B cell (primary cell): ENCODE measurements around the gene SAXO1. TPM values are rescaled to one million over a fixed set of nuclear protein-coding genes. Genes with fewer than 3 reads are reported as not detected.
"Not testable (repeated sequence)": the region's sequence is repeated elsewhere in the genome, so short reads cannot be mapped to it uniquely, and the experiment has no call there.

Experiments used
- ATAC-seq: fragments of 200-7000 bp; cut with Tn5 transposase; one replicate; pipeline ENCODE4 v1.10.0; 2021; ENCODE audit warnings: low read depth, mild to moderate bottlenecking, moderate number of reproducible peaks, moderate library complexity
- CTCF ChIA-PET: fragments of 350-600 bp; sonication (Branson Sonifier 250); formaldehyde crosslinking; loops from one replicate; lab custom pipeline; 2021; ENCODE audit warnings: antibody characterized with exemption, inconsistent platforms; lab: Charles Lee
- POLR2A ChIA-PET: fragments of 350-600 bp; sonication (Branson Sonifier 250); formaldehyde crosslinking; loops from one replicate; lab custom pipeline; 2021; ENCODE audit warnings: antibody characterized with exemption; lab: Charles Lee
- DNase-seq: peaks from one replicate; pipeline ENCODE4 v3.0.0; 2013
- H2AFZ ChIP-seq: 2 replicates; pipeline ENCODE4 v1.6.1; 2012; ENCODE audit warnings: mild to moderate bottlenecking, low read depth, low read length; ENCODE audit not compliant: insufficient read depth, poor library complexity, severe bottlenecking
- H3K27ac ChIP-seq, 2 donors: 1 replicate in 1 of 2; 2 replicates in 1 of 2; pipeline ENCODE4 v1.5.1; 2012 to 2013; ENCODE audit warnings: low read length in 2 of 2, mild to moderate bottlenecking in 2 of 2, moderate library complexity in 1 of 2
- H3K27me3 ChIP-seq, 4 experiments: fragments of 200-600 bp in 1 of 4; sonication (generic) in 1 of 4; replicated peaks in 1 of 4; 1 replicate in 2 of 4; 2 replicates in 2 of 4; pipeline versions ENCODE4 v1.6.1 to v1.7.0; 2013 to 2016; ENCODE audit warnings: low read length in 3 of 4, mild to moderate bottlenecking in 2 of 4, mixed read lengths in 1 of 4, moderate library complexity in 1 of 4; ENCODE audit not compliant: insufficient read depth in 4 of 4, control insufficient read depth in 3 of 4; ENCODE audit errors: control extremely low read depth in 1 of 4
- H3K36me3 ChIP-seq, 2 experiments: replicated peaks in 1 of 2; 1 replicate in 1 of 2; 2 replicates in 1 of 2; pipeline versions ENCODE4 v1.6.1 to v1.7.1; 2013; ENCODE audit warnings: low read length in 1 of 2; ENCODE audit not compliant: insufficient read depth in 2 of 2, control insufficient read depth in 1 of 2; ENCODE audit errors: control extremely low read depth in 1 of 2, extremely low read depth in 1 of 2
- H3K4me1 ChIP-seq, 2 donors: fragments of 200-600 bp in 1 of 2; sonication (generic) in 1 of 2; 1 replicate in 1 of 2; 2 replicates in 1 of 2; pipeline versions ENCODE4 v1.5.1 to v1.6.1; 2013 to 2017; ENCODE audit warnings: low read length in 2 of 2; ENCODE audit not compliant: control insufficient read depth in 2 of 2, insufficient read depth in 2 of 2
- H3K4me2 ChIP-seq: replicated peaks from 2 replicates; pipeline ENCODE3; 2012; ENCODE audit warnings: mild to moderate bottlenecking, low read depth, low read length; ENCODE audit not compliant: poor library complexity, severe bottlenecking
- H3K4me3 ChIP-seq, 5 experiments: fragments of 200-600 bp in 1 of 5; sonication (generic) in 1 of 5; 1 replicate in 3 of 5; 2 replicates in 2 of 5; pipeline versions ENCODE4 v1.5.1 to v1.7.0; 2011 to 2016; ENCODE audit warnings: low read length in 4 of 5, mild to moderate bottlenecking in 4 of 5, low read depth in 2 of 5, control low read depth in 1 of 5, moderate library complexity in 1 of 5; ENCODE audit not compliant: insufficient read depth in 1 of 5; ENCODE audit errors: control extremely low read depth in 1 of 5, extremely low read depth in 1 of 5
- H3K79me2 ChIP-seq: fragments of 200-600 bp; sonication (generic); one replicate; pipeline ENCODE4 v1.6.0; 2016; ENCODE audit warnings: low read length; ENCODE audit not compliant: control insufficient read depth, insufficient read depth
- H3K9ac ChIP-seq: fragments of 200-600 bp; sonication (generic); 2 replicates; pipeline ENCODE4 v1.6.1; 2017; ENCODE audit warnings: mild to moderate bottlenecking, low read length, moderate library complexity
- H3K9me3 ChIP-seq, 3 donors: one replicate each; pipeline versions ENCODE4 v1.6.1 to v1.7.1; 2013; ENCODE audit warnings: low read length in 2 of 3; ENCODE audit not compliant: control insufficient read depth in 2 of 3, insufficient read depth in 1 of 3; ENCODE audit errors: control extremely low read depth in 1 of 3
- H4K20me1 ChIP-seq: 2 replicates; pipeline ENCODE4 v1.6.0; 2012; ENCODE audit warnings: mild to moderate bottlenecking, low read length; ENCODE audit not compliant: insufficient read depth, control insufficient read depth, poor library complexity, severe bottlenecking
- H3K27ac Mint-ChIP-seq: one replicate; pipeline ENCODE4 v1.8.0; 2021; ENCODE audit warnings: mixed read lengths
- H3K27me3 Mint-ChIP-seq: one replicate; pipeline ENCODE4 v1.8.0; 2021; ENCODE audit warnings: mixed read lengths
- H3K4me1 Mint-ChIP-seq: one replicate; pipeline ENCODE4 v1.8.0; 2021; ENCODE audit warnings: mixed read lengths
- H3K4me3 Mint-ChIP-seq: one replicate; pipeline ENCODE4 v1.8.0; 2021; ENCODE audit warnings: mixed read lengths
- H3K9me3 Mint-ChIP-seq: one replicate; pipeline ENCODE4 v1.8.0; 2022; ENCODE audit warnings: mixed read lengths; ENCODE audit not compliant: insufficient read depth
- EZH2 ChIP-seq: IDR thresholded peaks from 2 replicates; pipeline ENCODE4 v1.6.1; 2012; ENCODE audit warnings: borderline replicate concordance, low read depth, mild to moderate bottlenecking, moderate library complexity, low read length; ENCODE audit not compliant: insufficient read depth, poor library complexity, severe bottlenecking
- WGBS: methylation state at CpG from one replicate; pipeline ENCODE4 v1.1.5; 2013; ENCODE audit warnings: missing lambda C conversion rate; ENCODE audit not compliant: insufficient coverage; 5-methylcytosine and 5-hydroxymethylcytosine counted together
- intact Hi-C: fragments of 100-400 bp; cut with micrococcal nuclease; formaldehyde crosslinking; loops from one replicate; pipeline ENCODE4 v1.10.0; 2022
- polyA plus RNA-seq: library from polyadenylated mRNA; depleted of rRNA; stranded (reverse); fragments of >200 nt; gene quantifications from 2 replicates; pipeline ENCODE4 v1.2.3, GENCODE V29; 2012
- total RNA-seq, 2 donors: library from RNA; stranded (reverse); fragments of 120-200 nt in 1 of 2; gene quantifications; 1 replicate in 1 of 2; 2 replicates in 1 of 2; pipeline versions ENCODE4 v1.2.3 to v1.2.4, GENCODE V29; 2013 to 2022
- TF ChIP-seq, protein P1 (sequence below): fragments of 200-600 bp; IDR thresholded peaks from one replicate; pipeline ENCODE4 v1.8.0; 2022; ENCODE audit warnings: antibody characterized with exemption, mild to moderate bottlenecking

The SAXO1 gene
- total and polyA plus RNA-seq, 2 donors (not counting 1 experiment from before 2014, with no cell fraction given) = 0.01 TPM; not detected in 1

DNA sequence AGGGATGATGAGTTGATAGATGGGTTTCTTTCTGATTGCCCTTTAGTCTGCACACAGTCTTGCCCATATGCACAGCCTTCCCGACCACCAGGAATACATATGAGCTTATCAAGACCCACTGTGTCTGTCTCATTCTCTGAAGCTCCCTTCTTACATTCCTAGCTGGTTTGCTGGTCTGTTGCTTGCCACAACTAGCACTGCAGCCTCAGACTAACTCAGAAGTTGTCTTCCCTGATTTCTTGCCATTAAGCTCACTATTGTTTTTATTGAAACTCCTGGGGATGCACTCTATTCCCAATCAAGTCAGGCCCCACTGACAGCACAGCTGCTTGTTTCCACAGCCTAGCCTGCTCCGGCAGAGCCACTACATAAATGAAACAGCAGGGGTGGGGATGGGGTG lies 97.5 kb downstream of the SAXO1 start:
- intact Hi-C loops = no loop called here
- H3K9ac ChIP-seq = no peak overlapping the region
- peaks cover 0 to 3% (median 0%) of the 10 kb centered on the region in 3 donors for H3K9me3 ChIP-seq
- Mint-ChIP-seq H3K4me3 (no peak overlapping the region), H3K27me3 (peaks cover 5% of the 10 kb centered on the region), H3K27ac (no peak overlapping the region), H3K4me1 (no peaks in the 10 kb centered on the region), H3K9me3 (peaks cover 2% of the 10 kb centered on the region)
- POLR2A ChIA-PET = no interaction called here
- CTCF ChIA-PET = no interaction called here
- H3K27me3 ChIP-seq = no peaks in the 10 kb centered on the region
- H3K4me1 ChIP-seq = no peaks in the 10 kb centered on the region
- ATAC-seq = no peak
- no peaks in the 10 kb centered on the region for H4K20me1 ChIP-seq
- H3K79me2 ChIP-seq = no peaks in the 10 kb centered on the region
- H2AFZ ChIP-seq = no peak overlapping the region
- no peaks in the 10 kb centered on the region for H3K36me3 ChIP-seq
- 83% methylated on average over 1 of the region's 2 CpGs for WGBS
- no peak overlapping the region for H3K4me2 ChIP-seq
- no peak overlapping the region for H3K4me3 ChIP-seq
- no peak for DNase-seq
- TF ChIP-seq, protein P1, sequence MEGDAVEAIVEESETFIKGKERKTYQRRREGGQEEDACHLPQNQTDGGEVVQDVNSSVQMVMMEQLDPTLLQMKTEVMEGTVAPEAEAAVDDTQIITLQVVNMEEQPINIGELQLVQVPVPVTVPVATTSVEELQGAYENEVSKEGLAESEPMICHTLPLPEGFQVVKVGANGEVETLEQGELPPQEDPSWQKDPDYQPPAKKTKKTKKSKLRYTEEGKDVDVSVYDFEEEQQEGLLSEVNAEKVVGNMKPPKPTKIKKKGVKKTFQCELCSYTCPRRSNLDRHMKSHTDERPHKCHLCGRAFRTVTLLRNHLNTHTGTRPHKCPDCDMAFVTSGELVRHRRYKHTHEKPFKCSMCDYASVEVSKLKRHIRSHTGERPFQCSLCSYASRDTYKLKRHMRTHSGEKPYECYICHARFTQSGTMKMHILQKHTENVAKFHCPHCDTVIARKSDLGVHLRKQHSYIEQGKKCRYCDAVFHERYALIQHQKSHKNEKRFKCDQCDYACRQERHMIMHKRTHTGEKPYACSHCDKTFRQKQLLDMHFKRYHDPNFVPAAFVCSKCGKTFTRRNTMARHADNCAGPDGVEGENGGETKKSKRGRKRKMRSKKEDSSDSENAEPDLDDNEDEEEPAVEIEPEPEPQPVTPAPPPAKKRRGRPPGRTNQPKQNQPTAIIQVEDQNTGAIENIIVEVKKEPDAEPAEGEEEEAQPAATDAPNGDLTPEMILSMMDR = no peak
- no peak for TF ChIP-seq EZH2
- H3K27ac ChIP-seq = no peak overlapping the region

- no CpG with 5 or more reads among the region's 13 CpGs for WGBS
- POLR2A ChIA-PET = not testable (repeated sequence)
These were observed 102.4 kb downstream of the SAXO1 start for GRCh38 chr9:18930611-18931010.

More at GRCh38 chr9:18930611-18931010, 102.4 kb downstream of the SAXO1 start:
- H3K4me3 ChIP-seq, intact Hi-C loops, H3K27ac ChIP-seq, H3K27ac Mint-ChIP-seq, H3K4me2 ChIP-seq, H3K4me1 ChIP-seq, H3K36me3 ChIP-seq, DNase-seq, H3K27me3 ChIP-seq, H3K4me3 Mint-ChIP-seq, H4K20me1 ChIP-seq, CTCF ChIA-PET, H3K79me2 ChIP-seq, H3K9ac ChIP-seq, H3K27me3 Mint-ChIP-seq, H2AFZ ChIP-seq, H3K9me3 Mint-ChIP-seq, H3K4me1 Mint-ChIP-seq, H3K9me3 ChIP-seq, ATAC-seq: not testable (repeated sequence)
